Left kidney (tissue), 2 donors: Measurements from ENCODE around the gene TMEM125. TPM values are rescaled to one million over a fixed set of nuclear protein-coding genes. Genes with fewer than 3 reads are reported as not detected.

ENCODE experiments used
- DNase-seq: peaks from one replicate; pipeline ENCODE4 v3.0.0-alpha.2; 2013
- polyA plus RNA-seq: library from polyadenylated mRNA; unstranded; fragments of 120-200 nt; gene quantifications from one replicate; pipeline ENCODE4 v1.2.1, GENCODE V29; 2013; ENCODE audit not compliant: insufficient read length

The TMEM125 gene
- polyA plus RNA-seq, 1 donor = 15.6 TPM

GRCh38 chr1:43273708-43274107 lies 3.9 kb downstream of the TMEM125 start:
- DNase-seq = no peak

DNA sequence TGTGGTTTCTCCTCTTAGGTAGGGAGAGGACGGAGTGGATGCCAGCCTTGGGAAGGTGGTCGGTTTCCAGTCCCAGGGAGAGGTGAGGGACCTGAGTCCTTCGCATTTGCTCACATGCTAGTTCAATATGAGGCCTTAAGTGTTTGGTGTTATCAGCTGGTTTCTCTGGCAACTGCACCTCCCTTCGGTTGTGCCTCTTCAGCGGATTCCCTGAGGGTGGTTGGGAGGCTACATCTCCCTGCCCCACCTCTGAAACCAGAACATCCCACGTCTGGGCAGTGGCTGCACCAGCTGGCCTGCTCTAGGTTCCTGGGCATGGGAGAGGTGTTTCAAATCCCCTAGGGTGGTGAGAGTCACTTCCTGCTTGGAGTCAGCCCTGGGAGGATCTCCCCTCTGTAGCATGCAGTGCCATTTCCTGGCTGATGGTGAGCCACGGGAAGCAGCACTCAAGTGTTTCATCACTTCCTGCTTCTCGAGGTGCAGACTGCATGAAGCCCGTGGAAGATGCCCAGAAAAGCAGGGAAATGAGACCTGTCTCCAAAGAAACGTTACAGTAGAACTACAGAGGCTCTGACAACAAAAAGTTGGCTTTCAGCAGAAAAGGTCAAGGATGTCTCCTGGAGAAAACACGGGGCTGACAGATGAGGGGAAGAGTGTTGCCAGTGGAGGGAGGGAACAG lies 4.5 kb downstream of the TMEM125 start:
- DNase-seq = no peak

- no peak for DNase-seq
Observed at GRCh38 chr1:43274804-43275180, 5.0 kb downstream of the TMEM125 start.

- DNase-seq = no peak
Observed at GRCh38 chr1:43275826-43276620, 6.2 kb downstream of the TMEM125 start.

DNA sequence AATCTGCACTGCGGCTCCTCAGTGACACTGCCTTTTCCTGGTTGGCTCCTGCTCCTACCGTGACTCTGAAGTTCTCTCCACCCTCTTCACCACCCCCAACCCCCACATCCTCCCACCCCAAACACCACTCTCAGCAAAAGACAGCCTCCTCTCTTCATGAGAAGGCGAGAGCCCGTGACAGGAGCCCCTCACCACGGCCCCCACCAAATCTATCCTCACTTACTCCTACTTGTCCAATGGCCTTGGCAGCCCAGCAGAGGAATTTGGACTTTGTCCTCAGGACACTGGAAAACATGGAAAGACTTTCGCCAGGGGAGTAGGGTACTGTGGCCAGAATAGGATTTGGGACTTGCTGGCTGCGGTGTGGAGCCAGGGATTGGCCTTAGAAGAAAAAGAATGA lies 6.9 kb downstream of the TMEM125 start:
- DNase-seq = peak; percentile 28

DNA sequence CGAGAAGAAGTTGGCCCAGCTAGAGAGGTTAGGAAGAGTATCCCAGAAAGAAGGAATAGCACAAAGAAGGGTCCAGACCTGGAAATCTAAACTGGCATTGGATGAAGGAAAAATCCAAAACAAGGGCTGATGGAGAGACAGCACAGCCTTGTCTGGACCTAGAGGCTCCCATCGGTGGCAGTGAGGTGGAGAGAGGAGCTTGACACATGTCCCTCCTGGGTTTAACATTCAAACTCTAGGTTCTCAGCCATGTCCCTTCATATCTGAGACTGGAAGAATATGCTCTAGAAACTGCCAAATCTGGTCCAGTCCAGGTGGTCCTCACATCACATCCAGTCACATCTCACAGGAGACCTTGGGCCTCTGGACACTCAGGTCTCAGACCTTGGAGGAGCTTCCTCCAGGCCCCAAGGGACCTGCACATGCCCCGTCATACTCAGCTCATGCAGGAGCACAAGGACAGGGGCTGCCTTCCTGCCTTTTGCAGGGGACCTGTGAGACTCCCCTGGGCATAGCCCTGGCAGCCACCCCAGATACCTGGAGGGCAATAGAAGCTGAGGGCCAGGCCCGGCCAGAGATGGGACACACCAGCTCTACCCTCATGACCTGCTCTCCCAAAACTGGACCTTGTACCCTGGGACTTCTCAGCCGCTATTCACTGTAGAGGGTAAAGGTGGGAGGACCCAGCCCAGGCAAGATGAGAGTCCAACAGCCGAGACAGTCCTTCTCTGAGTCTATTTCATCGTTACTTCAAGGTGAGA lies 7.5 kb downstream of the TMEM125 start:
- DNase-seq = no peak

DNA sequence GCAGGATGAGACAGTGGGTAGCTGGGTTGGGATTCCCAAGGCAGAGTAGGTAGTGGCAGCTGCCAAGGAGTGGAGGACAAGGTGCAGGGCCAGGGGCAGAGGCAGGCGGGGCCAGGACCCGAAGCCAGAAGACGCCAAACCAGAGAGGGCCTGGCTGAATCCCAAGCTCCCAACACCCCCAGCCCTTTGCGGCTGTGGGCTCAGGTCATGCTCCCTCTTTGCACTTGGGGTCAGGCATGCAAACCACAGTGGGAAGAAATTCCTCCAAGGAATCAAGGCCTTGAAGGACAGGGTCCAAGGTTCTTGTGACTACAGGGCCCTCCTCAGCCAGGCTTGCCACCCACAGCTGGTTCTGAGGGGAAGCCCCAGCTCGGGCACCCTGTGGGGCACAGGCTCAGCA lies 9.4 kb downstream of the TMEM125 start:
- DNase-seq = no peak

GRCh38 chr1:43279666-43280065 lies 9.9 kb downstream of the TMEM125 start:
- DNase-seq = no peak

- DNase-seq = no peak
Observed at GRCh38 chr1:43280692-43281091, 10.9 kb downstream of the TMEM125 start.

GRCh38 chr1:43282220-43283195 lies 12.7 kb downstream of the TMEM125 start:
- no peak for DNase-seq

DNA sequence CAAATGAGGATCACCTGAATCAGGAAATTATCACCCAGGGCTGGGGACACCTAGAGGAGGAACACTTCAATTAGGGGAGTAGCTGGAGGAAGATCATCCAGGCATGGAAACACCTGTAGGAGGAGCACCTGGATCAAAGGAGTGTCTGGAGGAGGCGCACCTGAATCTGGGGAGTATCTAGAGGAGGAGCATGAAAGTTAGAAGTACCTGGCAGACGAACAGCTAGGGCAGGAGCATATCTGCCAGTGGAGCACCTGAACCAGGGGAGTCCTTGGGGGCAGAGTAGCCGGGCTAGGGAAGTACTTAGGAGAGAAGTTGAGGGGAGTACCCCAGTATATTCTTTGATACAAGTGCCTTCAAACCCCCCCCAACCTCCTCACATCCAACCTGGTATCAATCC lies 14.3 kb downstream of the TMEM125 start:
- DNase-seq = no peak

- no peak for DNase-seq
Observed at GRCh38 chr1:43284546-43285110, 14.8 kb downstream of the TMEM125 start.

DNA sequence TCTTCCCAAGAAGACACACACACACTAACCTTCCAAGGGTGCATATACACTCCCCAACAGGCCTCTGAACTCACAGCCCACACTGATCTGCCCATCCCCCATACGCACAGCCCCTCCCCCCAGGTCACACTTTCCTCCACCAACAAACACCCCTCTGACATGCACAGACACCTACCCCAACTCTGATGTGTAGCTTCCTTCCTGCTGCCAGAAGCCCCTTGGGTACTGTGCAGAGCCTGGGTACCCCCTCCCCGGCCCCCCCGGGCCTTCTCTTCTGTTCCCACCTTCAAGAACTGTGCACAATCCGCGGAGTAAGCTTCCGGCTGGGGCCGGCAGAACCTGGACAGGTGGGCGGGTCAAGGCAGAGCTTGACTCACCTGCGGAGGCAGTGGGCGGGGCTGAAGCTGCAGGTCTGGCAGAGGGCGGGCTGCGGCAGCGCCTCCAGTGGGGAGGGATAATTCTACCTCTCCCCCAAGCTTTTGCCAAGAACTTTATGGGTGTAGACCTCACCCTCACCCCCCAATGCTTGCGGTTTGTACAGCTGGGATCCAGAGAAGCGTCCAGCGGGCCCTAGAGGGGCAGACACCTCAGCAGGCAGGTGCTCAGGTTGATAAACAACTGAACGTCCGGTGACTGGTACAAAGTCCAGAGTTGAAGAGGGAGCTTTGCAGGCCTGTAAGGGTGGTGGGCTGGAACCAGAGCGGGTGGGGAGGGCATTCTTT lies 15.6 kb downstream of the TMEM125 start, which contains the start of gene C1orf210:
Gene C1orf210 (minus strand): TSS at position 313 of the 722 bp plus-strand sequence. CDS start 2,311 bp downstream, outside the sequence.
- DNase-seq = peak; percentile 66

GRCh38 chr1:43286115-43286514 lies 16.3 kb downstream of the TMEM125 start:
- no peak for DNase-seq

DNA sequence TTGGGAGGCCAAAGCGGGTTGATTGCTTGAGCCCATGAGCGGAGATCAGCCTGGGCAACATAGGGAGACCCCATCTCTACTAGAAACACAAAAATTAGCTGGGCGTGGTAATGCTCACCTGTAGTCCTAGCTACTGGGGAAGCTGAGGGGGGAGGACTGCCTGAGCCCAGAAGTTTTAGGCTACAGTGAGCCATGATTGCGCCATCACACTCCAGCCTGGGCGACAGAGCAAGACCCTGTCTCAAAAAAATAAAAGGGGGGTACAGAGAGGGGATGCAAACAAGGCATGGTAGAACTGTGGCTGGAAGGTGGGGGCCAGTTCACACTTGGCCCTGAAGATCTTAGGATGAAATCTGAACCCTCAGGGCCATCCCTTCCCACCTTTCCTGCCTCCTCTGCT lies 16.8 kb downstream of the TMEM125 start:
- no peak for DNase-seq

- DNase-seq = no peak
Observed at GRCh38 chr1:43288058-43288784, 18.4 kb downstream of the TMEM125 start.

DNA sequence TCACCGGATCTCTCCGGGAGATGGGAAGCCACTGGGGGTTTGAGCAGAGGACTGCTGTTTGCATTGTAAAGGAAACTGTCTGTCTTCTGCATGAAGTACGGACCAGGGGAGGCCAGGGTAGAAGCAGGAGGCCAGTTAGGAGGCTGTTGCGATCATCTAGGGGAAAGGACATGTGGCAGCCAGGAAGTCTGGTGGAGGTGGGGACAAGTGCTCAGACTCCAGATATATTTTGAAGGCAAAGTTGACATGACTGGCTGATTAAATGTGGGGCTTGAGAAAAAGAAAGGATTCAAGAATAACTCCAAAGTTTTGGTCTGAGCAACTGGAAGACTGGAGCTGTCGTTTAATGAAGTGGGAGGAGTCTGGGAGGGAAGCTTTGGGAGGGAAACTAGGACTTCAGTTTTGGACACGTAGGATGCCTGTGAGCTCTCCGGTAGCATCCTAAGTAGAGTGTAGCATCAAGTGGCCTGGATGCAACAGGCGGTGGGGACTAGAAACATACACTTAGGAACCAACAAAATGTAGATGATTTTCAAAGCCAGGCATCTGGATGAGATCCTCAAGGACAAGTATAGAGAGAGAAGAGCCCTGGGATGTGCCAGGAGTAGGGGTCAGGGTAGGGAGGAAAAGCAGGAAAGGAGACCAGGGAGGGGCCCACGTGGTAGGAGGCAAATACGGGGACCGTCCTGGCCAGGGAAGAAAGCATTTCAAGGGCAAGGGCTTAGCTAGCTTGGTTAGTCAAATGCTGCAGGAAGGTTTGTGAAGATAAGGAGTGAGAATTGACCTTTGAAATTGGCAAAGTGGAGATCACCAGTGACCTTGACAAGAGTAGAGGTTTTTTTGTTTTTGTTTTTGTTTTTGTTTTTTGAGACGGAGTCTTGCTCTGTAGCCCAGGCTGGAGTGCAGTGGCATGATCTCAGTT lies 19.3 kb downstream of the TMEM125 start:
- no peak for DNase-seq

GRCh38 chr1:43292216-43292615 lies 22.4 kb downstream of the TMEM125 start:
- no peak for DNase-seq

- DNase-seq = no peak
Observed at GRCh38 chr1:43292679-43293078, 22.9 kb downstream of the TMEM125 start.
